HL-60/S4 treated with phorbol 12-myristate 13-acetate at 8.2 ng/mL for 4 days and 3 days (cell line): ENCODE measurements around the gene CDK2.

Experiments
- in situ Hi-C: fragments of 300-500 bp; cut with MboI; formaldehyde crosslinking; loops from 2 replicates; pipeline ENCODE4 v1.15.0; 2022; ENCODE audit warnings: low sequenced_read_pairs

Gene CDK2

GRCh38 chr12:56004211-56004610, 37.6 kb downstream of the CDK2 start:
- in situ Hi-C loops: no loop called here

- in situ Hi-C loops: no loop called here
Observed at GRCh38 chr12:56007564-56008559, 41.2 kb downstream of the CDK2 start.

GRCh38 chr12:56010111-56010570, 43.5 kb downstream of the CDK2 start:
- in situ Hi-C loops: no loop called here

DNA sequence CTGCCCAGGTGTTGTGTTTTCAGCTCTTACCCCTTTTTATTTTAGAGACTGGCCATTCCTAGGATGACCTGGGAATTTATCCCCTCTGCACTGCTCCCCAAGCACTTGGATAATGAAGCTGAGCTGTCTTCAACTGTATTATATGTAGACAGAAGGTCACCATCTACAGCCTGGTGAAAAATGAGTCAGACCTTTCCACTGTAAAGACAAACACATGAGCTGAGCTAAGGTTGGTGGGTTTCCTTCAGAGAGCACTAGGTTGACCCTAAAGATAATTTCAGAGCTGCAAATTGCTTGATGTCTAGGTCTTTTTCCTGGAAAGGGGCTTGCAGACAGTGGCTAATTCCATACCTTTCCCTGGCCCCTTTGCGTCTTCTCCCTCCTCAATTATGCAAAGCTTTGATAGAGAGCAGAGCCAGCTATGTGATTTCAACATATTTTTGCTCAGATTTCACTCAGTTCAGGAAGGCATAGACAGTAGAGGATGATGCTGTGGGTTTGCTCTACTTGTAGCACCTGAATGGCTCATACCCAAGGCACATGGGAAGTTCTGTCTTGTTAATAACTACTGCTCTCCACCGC, 45.0 kb downstream of the CDK2 start:
- in situ Hi-C loops: no loop called here

DNA sequence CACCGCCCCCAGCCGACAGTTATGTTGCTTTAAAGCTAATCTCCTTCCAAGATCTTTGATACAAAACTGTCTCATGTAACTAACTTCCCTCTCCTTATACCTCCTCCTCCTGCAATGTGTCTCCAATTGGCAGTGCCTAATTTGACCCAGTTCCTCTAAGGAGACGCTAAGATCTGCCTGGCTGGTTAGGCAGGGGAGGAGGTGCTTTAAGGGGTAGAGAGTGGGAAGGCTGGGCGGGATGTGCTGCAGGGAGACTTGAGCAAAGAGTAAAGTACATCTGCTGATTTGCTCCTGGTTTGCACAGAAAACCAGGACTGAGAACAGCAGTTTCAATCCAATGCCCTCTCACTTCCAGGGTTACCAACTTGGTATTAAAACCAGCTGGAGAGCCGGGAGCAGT, 46.9 kb downstream of the CDK2 start:
- in situ Hi-C loops: no loop called here

- in situ Hi-C loops: no loop called here
Observed at GRCh38 chr12:56014205-56014604, 47.6 kb downstream of the CDK2 start.

GRCh38 chr12:56017181-56017580, 50.6 kb downstream of the CDK2 start:
- in situ Hi-C loops: no loop called here

GRCh38 chr12:56018356-56018755, 51.7 kb downstream of the CDK2 start:
- in situ Hi-C loops: no loop called here

GRCh38 chr12:56020423-56021184, 54.0 kb downstream of the CDK2 start, which contains the start of gene IKZF4:
Gene IKZF4, plus strand, starts transcription at chr12:56021043. Its CDS starts 451 bp downstream, at chr12:56021494.
- in situ Hi-C loops: no loop called here

GRCh38 chr12:56021889-56022497, 55.4 kb downstream of the CDK2 start:
- in situ Hi-C loops: no loop called here
